B cell (primary cell): Measurements from ENCODE around the gene ACBD3. TPM values are rescaled to one million over a fixed set of nuclear protein-coding genes. Genes with fewer than 3 reads are reported as not detected.

ENCODE experiments used
- ATAC-seq: fragments of 200-7000 bp; cut with Tn5 transposase; one replicate; pipeline ENCODE4 v1.10.0; 2021; ENCODE audit warnings: low read depth, mild to moderate bottlenecking, moderate number of reproducible peaks, moderate library complexity
- CTCF ChIA-PET: fragments of 350-600 bp; sonication (Branson Sonifier 250); formaldehyde crosslinking; loops from one replicate; lab custom pipeline; 2021; ENCODE audit warnings: antibody characterized with exemption, inconsistent platforms; lab: Charles Lee
- POLR2A ChIA-PET: fragments of 350-600 bp; sonication (Branson Sonifier 250); formaldehyde crosslinking; loops from one replicate; lab custom pipeline; 2021; ENCODE audit warnings: antibody characterized with exemption; lab: Charles Lee
- DNase-seq: peaks from one replicate; pipeline ENCODE4 v3.0.0; 2013
- H2AFZ ChIP-seq: 2 replicates; pipeline ENCODE4 v1.6.1; 2012; ENCODE audit warnings: mild to moderate bottlenecking, low read depth, low read length; ENCODE audit not compliant: insufficient read depth, poor library complexity, severe bottlenecking
- H3K27ac ChIP-seq, 2 donors: 1 replicate in 1 of 2; 2 replicates in 1 of 2; pipeline ENCODE4 v1.5.1; 2012 to 2013; ENCODE audit warnings: low read length in 2 of 2, mild to moderate bottlenecking in 2 of 2, moderate library complexity in 1 of 2
- H3K27me3 ChIP-seq, 4 experiments: fragments of 200-600 bp in 1 of 4; sonication (generic) in 1 of 4; replicated peaks in 1 of 4; 1 replicate in 2 of 4; 2 replicates in 2 of 4; pipeline versions ENCODE4 v1.6.1 to v1.7.0; 2013 to 2016; ENCODE audit warnings: low read length in 3 of 4, mild to moderate bottlenecking in 2 of 4, mixed read lengths in 1 of 4, moderate library complexity in 1 of 4; ENCODE audit not compliant: insufficient read depth in 4 of 4, control insufficient read depth in 3 of 4; ENCODE audit errors: control extremely low read depth in 1 of 4
- H3K36me3 ChIP-seq, 2 experiments: replicated peaks in 1 of 2; 1 replicate in 1 of 2; 2 replicates in 1 of 2; pipeline versions ENCODE4 v1.6.1 to v1.7.1; 2013; ENCODE audit warnings: low read length in 1 of 2; ENCODE audit not compliant: insufficient read depth in 2 of 2, control insufficient read depth in 1 of 2; ENCODE audit errors: control extremely low read depth in 1 of 2, extremely low read depth in 1 of 2
- H3K4me1 ChIP-seq, 2 donors: fragments of 200-600 bp in 1 of 2; sonication (generic) in 1 of 2; 1 replicate in 1 of 2; 2 replicates in 1 of 2; pipeline versions ENCODE4 v1.5.1 to v1.6.1; 2013 to 2017; ENCODE audit warnings: low read length in 2 of 2; ENCODE audit not compliant: control insufficient read depth in 2 of 2, insufficient read depth in 2 of 2
- H3K4me2 ChIP-seq: replicated peaks from 2 replicates; pipeline ENCODE3; 2012; ENCODE audit warnings: mild to moderate bottlenecking, low read depth, low read length; ENCODE audit not compliant: poor library complexity, severe bottlenecking
- H3K4me3 ChIP-seq, 5 experiments: fragments of 200-600 bp in 1 of 5; sonication (generic) in 1 of 5; 1 replicate in 3 of 5; 2 replicates in 2 of 5; pipeline versions ENCODE4 v1.5.1 to v1.7.0; 2011 to 2016; ENCODE audit warnings: low read length in 4 of 5, mild to moderate bottlenecking in 4 of 5, low read depth in 2 of 5, control low read depth in 1 of 5, moderate library complexity in 1 of 5; ENCODE audit not compliant: insufficient read depth in 1 of 5; ENCODE audit errors: control extremely low read depth in 1 of 5, extremely low read depth in 1 of 5
- H3K79me2 ChIP-seq: fragments of 200-600 bp; sonication (generic); one replicate; pipeline ENCODE4 v1.6.0; 2016; ENCODE audit warnings: low read length; ENCODE audit not compliant: control insufficient read depth, insufficient read depth
- H3K9ac ChIP-seq: fragments of 200-600 bp; sonication (generic); 2 replicates; pipeline ENCODE4 v1.6.1; 2017; ENCODE audit warnings: mild to moderate bottlenecking, low read length, moderate library complexity
- H3K9me3 ChIP-seq, 3 donors: one replicate each; pipeline versions ENCODE4 v1.6.1 to v1.7.1; 2013; ENCODE audit warnings: low read length in 2 of 3; ENCODE audit not compliant: control insufficient read depth in 2 of 3, insufficient read depth in 1 of 3; ENCODE audit errors: control extremely low read depth in 1 of 3
- H4K20me1 ChIP-seq: 2 replicates; pipeline ENCODE4 v1.6.0; 2012; ENCODE audit warnings: mild to moderate bottlenecking, low read length; ENCODE audit not compliant: insufficient read depth, control insufficient read depth, poor library complexity, severe bottlenecking
- H3K27ac Mint-ChIP-seq: one replicate; pipeline ENCODE4 v1.8.0; 2021; ENCODE audit warnings: mixed read lengths
- H3K27me3 Mint-ChIP-seq: one replicate; pipeline ENCODE4 v1.8.0; 2021; ENCODE audit warnings: mixed read lengths
- H3K4me1 Mint-ChIP-seq: one replicate; pipeline ENCODE4 v1.8.0; 2021; ENCODE audit warnings: mixed read lengths
- H3K4me3 Mint-ChIP-seq: one replicate; pipeline ENCODE4 v1.8.0; 2021; ENCODE audit warnings: mixed read lengths
- H3K9me3 Mint-ChIP-seq: one replicate; pipeline ENCODE4 v1.8.0; 2022; ENCODE audit warnings: mixed read lengths; ENCODE audit not compliant: insufficient read depth
- CTCF ChIP-seq: fragments of 200-600 bp; IDR thresholded peaks from one replicate; pipeline ENCODE4 v1.8.0; 2022; ENCODE audit warnings: antibody characterized with exemption, mild to moderate bottlenecking
- EZH2 ChIP-seq: IDR thresholded peaks from 2 replicates; pipeline ENCODE4 v1.6.1; 2012; ENCODE audit warnings: borderline replicate concordance, low read depth, mild to moderate bottlenecking, moderate library complexity, low read length; ENCODE audit not compliant: insufficient read depth, poor library complexity, severe bottlenecking
- WGBS: methylation state at CpG from one replicate; pipeline ENCODE4 v1.1.5; 2013; ENCODE audit warnings: missing lambda C conversion rate; ENCODE audit not compliant: insufficient coverage; 5-methylcytosine and 5-hydroxymethylcytosine counted together
- intact Hi-C: fragments of 100-400 bp; cut with micrococcal nuclease; formaldehyde crosslinking; loops from one replicate; pipeline ENCODE4 v1.10.0; 2022
- polyA plus RNA-seq: library from polyadenylated mRNA; depleted of rRNA; stranded (reverse); fragments of >200 nt; gene quantifications from 2 replicates; pipeline ENCODE4 v1.2.3, GENCODE V29; 2012
- total RNA-seq, 2 donors: library from RNA; stranded (reverse); fragments of 120-200 nt in 1 of 2; gene quantifications; 1 replicate in 1 of 2; 2 replicates in 1 of 2; pipeline versions ENCODE4 v1.2.3 to v1.2.4, GENCODE V29; 2013 to 2022

The ACBD3 gene
- total and polyA plus RNA-seq, 2 donors (not counting 1 experiment from before 2014, with no cell fraction given), result 16.2 to 60.6 TPM

GRCh38 chr1:226212545-226212944 lies 26.0 kb upstream of the ACBD3 start:
- H3K4me1 Mint-ChIP-seq, result peaks cover 9% of the 10 kb centered on the region
- H3K27me3 Mint-ChIP-seq, result no peaks in the 10 kb centered on the region
- no peak overlapping the region for H3K4me2 ChIP-seq
- CTCF ChIA-PET, result interaction anchor here (0.6 kb wide), 1 partner anchor 87 kb away, joined by 3 read pairs; no protein-coding TSS in a partner anchor
- no peaks in the 10 kb centered on the region for H4K20me1 ChIP-seq
- no peak overlapping the region for H2AFZ ChIP-seq
- no peaks in the 10 kb centered on the region for H3K9me3 Mint-ChIP-seq
- DNase-seq (no peak), ATAC-seq (no peak)
- no peaks in the 10 kb centered on the region for H3K79me2 ChIP-seq
- peaks cover 8 to 11% of the 10 kb centered on the region in 2 donors for H3K4me1 ChIP-seq
- no peaks in the 10 kb centered on the region for H3K9me3 ChIP-seq
- H3K4me3 Mint-ChIP-seq, result no peak overlapping the region
- no peak overlapping the region for H3K27ac ChIP-seq
- H3K9ac ChIP-seq, result no peak overlapping the region
- intact Hi-C loops, result no loop called here
- no peaks in the 10 kb centered on the region for H3K27me3 ChIP-seq
- TF ChIP-seq CTCF, result no peak
- TF ChIP-seq EZH2, result no peak
- WGBS, result 94% methylated on average over 5 of the region's 8 CpGs
- no peaks in the 10 kb centered on the region for H3K36me3 ChIP-seq
- POLR2A ChIA-PET, result no interaction called here
- no peak overlapping the region for H3K27ac Mint-ChIP-seq
- no peak overlapping the region for H3K4me3 ChIP-seq

- H3K27ac Mint-ChIP-seq, result no peak overlapping the region
- H2AFZ ChIP-seq, result no peak overlapping the region
- peaks cover 9% of the 10 kb centered on the region for H3K4me1 Mint-ChIP-seq
- WGBS, result 89% methylated on average over 2 of the region's 5 CpGs
- no peaks in the 10 kb centered on the region for H3K9me3 ChIP-seq
- no peak overlapping the region for H3K9ac ChIP-seq
- H3K4me1 ChIP-seq, result peaks cover 8 to 11% of the 10 kb centered on the region in 2 donors
- H3K4me3 Mint-ChIP-seq, result no peak overlapping the region
- ChIA-PET POLR2A (no interaction called here), CTCF (interaction anchor here (0.6 to 1.9 kb wide), 3 partner anchors 14 to 119 kb away, joined by 3 to 5 read pairs (median 4); no protein-coding TSS in a partner anchor)
- no peaks in the 10 kb centered on the region for H3K36me3 ChIP-seq
- TF ChIP-seq EZH2 (no peak), CTCF (no peak)
- no peak overlapping the region for H3K27ac ChIP-seq
- intact Hi-C loops, result no loop called here
- no peaks in the 10 kb centered on the region for H4K20me1 ChIP-seq
- no peaks in the 10 kb centered on the region for H3K27me3 Mint-ChIP-seq
- no peak overlapping the region for H3K4me3 ChIP-seq
- H3K4me2 ChIP-seq, result no peak overlapping the region
- H3K79me2 ChIP-seq, result no peaks in the 10 kb centered on the region
- ATAC-seq (no peak), DNase-seq (no peak)
- no peaks in the 10 kb centered on the region for H3K27me3 ChIP-seq
- H3K9me3 Mint-ChIP-seq, result no peaks in the 10 kb centered on the region
These were observed 24.8 kb upstream of the ACBD3 start for GRCh38 chr1:226211181-226211821.
